Stimulated activated CD4-positive, alpha-beta T cell treated with anti-CD3 and anti-CD28 coated beads, Interleukin-12 subunit alpha, Interleukin-12 subunit beta, amount 100 ng/mL, for 48 hours (primary cell): Measurements from ENCODE around the gene TMEM131L.

Experiments used
- DNase-seq, 3 donors: peaks; one replicate each; pipeline ENCODE4 v3.0.0-alpha.2; 2020; ENCODE audit warnings: low read depth in 2 of 3, low spot score in 1 of 3

Gene TMEM131L

DNA sequence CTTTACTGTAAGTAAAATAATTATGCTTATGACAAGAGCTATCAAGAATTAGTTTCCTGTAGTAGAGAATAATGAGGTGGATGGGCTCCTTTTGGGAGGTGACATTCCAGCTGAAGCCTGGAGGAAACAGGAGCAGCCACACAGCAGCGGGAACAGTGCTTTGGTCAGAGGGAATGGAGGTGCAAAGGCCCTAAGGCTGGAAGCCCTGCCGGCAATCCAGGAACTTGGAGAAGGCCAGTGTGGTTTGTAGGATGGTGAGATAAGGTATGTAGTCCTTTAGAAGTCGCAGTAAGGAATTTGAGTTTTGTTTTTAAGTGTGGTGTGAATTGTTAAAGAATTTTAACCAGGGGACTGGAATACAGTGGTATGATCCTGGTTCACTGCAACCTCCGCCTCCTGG, 8.1 kb downstream of the TMEM131L start:
- DNase-seq: no peak

GRCh38 chr4:153476829-153477574, 10.8 kb downstream of the TMEM131L start:
- DNase-seq: no peak

GRCh38 chr4:153479101-153479500, 12.9 kb downstream of the TMEM131L start:
- DNase-seq: no peak

DNA sequence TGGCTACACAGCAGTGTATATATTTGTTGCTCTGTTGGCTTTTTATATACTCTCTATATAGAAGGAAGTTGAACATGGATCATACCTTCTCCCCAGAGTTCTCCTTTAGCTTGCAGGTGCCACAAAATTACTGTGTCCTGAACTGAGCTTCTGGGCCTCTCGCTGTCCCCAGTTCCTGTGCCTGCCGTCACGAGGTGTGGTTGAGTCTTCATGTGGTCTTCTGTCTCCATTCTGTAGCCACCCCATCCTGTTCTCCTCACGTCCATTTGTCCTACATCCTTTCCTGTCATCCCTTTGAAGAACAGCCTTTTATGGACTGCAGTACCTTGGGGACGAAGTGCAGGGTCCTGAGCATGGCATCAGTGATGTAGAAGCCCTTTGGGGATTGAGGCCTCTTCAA, 14.5 kb downstream of the TMEM131L start:
- no peak for DNase-seq

DNA sequence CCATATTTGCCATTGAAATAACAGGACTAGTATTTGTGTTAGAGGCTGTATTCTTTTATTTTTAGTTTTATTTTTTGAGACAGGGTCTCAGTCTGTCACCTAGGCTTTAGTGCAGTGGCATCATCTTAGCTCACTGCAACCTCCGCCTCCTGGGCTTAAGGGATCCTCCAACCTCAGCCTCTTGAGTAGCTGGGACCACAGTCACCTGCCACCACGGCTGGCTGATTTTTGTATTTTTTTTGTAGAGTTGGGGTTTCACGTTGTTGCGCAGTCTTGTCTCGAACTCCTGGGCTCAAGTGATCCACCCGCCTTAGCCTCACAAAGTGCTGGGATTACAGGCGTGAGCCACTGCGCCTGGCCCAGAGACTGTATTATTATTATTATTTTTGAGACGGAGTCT, 15.3 kb downstream of the TMEM131L start:
- DNase-seq: no peak

- no peak for DNase-seq
Measured at GRCh38 chr4:153483432-153484418, 17.6 kb downstream of the TMEM131L start.

- DNase-seq: no peak
Measured at GRCh38 chr4:153485359-153485758, 19.2 kb downstream of the TMEM131L start.

- no peak for DNase-seq
Measured at GRCh38 chr4:153485860-153486259, 19.7 kb downstream of the TMEM131L start.

DNA sequence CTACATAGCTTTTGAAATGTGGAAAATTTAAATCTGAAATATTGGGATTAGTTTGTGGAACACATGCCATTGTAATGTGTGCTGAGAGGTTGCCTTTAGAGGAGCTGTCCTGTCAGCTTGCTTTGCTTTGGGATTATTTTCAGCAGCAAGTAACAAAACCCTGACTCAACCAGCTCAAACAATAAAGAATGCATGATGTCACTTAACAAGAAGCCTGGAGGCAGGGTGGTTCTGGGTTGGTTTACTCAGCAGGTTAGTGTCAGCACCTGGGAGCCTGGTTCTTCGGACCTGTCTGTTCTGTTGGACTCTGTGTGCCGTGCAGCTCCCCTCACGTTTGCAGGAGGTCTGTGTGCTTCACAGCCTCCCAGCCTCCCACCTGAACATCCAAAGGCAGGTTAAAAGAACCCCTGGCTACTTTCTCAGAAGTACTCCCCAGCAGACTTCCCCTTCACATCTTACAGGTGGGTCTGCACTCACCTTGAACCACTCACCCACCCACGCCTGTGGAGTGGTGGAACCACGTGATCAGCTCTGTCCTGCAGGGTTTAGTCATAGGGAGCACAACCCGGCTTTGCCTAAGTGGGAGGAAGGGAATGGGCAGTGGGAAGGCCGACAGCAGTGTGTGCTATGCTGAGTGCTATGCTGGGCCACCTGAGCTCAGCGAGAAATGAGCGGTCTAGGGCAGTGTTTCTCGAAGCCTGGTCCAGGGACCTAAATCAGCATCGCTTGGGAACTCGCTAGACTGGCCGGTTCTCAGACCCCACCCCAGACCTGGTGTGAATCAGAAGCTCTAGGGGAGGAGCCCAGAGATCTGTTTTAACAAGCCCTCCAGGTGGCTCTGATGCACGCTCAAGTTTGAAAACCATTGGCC, 20.4 kb downstream of the TMEM131L start:
- DNase-seq: no peak

DNA sequence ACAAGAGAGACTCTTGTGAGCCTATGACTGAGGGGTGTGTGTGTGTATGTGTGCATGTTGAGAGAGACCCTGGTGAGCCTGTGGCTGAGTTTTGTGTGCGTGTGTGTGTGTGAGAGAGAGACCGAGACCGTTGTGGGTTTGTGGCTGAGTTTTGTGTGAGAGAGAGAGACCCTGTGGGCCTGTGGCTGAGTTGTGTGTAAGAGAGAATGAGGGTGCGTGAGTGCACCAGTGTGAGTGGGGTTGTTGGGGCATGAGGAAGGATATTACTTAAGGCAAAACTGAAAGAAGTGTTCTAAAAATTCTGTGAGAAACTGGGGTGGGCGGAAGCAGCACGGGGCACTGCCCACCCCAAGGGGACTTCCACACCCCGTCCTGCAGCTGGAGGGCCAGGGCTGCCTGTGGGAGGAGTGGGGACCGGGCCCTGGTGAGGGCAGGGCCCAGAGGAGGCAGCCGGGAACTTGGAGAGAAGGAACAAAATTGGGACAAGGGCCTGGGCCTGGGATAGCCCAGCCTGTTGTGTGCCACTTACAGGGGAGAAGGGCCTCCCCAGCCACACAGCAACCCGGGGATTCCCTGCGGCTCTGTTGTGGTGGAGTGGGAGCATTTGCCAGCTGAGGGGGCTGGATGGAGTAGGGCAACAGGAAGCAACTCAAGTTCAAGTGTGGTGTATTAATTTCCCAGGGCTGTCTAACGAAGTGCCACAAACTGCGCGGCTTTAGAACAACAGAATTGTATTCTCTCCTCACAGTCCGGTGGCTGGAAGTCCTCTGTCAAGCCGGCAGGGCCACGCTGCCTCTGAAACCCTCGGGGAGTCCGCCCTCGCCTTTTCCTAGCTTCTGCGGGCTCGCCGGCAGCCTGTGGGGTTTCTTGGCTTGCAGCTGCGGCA, 22.1 kb downstream of the TMEM131L start:
- DNase-seq: peak; percentile 59 to 67 (median 63)

DNA sequence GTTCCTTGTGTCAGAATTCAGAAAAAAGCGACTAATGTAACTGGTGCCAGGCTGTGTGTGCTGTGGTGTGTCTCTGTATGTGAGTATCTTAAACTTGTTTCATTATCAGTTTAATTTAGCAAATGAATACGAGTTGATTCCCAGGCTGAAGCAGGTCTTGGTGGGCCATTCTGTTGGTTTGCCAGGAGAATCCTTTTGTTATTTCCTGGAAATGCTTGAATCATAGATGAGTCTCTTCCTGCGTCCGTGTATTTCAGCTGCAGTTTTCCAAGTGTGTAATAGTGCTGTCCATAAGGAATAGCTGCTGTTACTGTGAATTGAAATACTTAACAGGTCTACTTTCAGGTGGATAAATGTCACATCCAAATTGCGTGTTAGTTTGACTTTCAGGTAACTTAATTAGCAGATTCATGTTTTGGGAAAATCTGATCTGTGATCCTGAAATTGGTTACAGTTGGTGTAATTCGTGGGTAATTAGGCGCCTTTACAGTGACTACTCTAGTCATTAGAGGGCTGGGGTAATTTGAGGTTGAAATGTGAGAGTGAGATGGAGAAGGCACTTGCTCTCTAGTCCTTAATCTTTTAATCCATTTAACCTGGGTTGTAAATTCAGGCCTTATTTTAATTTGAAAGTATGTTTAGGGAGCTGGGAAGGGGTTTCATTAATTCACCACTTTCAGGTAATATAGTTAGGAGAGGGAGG, 23.8 kb downstream of the TMEM131L start:
- DNase-seq: no peak

DNA sequence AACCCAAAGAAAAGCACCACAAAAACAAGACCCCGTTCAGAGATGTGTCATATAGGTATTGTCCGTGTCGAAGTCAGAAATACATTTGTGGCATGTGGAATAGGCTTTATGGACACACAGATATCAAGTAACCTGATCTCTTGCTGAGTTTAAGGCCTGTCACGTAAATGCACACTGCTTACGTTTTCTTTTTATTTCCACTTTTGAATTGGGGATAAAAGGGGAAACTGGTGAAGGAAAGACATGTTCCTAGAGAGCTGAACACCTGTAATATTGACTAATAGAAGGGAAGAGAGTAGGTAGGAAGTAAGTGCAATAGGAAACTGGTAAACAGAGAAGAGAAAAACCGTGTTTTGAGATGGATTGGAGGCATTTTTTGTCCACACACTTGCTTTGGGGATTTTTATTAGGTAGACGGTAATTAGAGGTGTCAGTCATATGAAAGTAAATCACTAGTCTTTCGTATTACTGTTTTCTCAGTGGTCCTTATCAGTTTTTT, 24.9 kb downstream of the TMEM131L start:
- no peak for DNase-seq

GRCh38 chr4:153494562-153494961, 28.4 kb downstream of the TMEM131L start:
- no peak for DNase-seq

GRCh38 chr4:153495480-153496193, 29.5 kb downstream of the TMEM131L start:
- no peak for DNase-seq

GRCh38 chr4:153497091-153497531, 31.0 kb downstream of the TMEM131L start:
- peak in 2 of 3 donors; percentile 48 to 50 for DNase-seq

DNA sequence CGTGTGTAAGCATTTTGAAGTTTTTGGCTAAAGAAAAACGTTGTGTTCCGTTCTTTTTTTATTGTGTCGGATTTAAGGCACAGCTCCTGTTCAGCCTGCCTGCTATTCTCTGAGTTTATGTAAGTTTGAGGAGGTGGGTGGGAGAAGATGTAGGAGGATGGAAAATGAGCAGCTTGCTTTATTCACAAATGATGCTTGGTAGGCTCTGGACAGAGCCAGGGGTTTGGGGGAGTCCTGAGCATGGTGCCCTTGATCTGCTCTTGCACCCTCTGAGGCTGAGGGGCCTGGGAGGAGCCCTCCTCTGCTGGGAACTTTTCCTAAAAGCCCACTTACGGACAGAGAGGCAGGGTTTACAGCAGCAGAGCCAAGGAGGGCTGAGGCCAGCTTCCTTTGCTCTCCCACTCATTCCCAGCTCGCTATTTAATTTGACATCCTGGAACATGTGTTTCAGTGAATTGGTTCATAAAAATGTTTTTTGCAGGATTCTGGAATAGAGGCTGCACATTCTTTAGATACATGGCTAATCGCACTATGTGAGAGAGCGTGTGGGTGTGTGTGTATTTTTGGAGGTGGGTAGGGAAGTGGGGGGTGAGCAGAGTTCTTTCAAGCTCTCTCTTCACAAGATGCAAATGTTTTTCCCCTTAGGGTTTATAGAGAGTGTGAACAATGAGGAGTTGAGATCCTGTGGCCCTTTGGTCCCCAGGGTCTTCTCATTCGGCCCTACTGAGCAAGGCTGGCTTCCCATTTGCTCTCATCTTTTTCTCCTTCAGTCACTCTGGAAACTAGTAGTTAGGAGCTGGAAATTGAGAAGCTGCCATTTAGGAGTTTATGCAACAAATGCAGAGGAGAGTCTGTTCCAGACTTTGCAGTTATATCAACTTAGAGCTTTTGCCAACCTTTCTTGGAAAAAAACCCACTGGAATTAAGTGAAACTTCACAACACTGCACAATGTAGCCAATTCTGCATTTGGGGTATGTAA, 32.1 kb downstream of the TMEM131L start:
- DNase-seq: no peak

- no peak for DNase-seq
Measured at GRCh38 chr4:153499005-153499404, 32.8 kb downstream of the TMEM131L start.
